HL-60 (cell line): ENCODE data around the gene AP2A2.

Experiments
- DNase-seq, 2 experiments: peaks; one replicate each; pipeline ENCODE4 v3.0.0-alpha.2; 2010 to 2020; ENCODE audit warnings: low read depth in 1 of 2, low spot score in 1 of 2
- H3K27ac ChIP-seq: fragments of 250-450 bp; sonication (Bioruptor Pico); replicated peaks from 2 replicates; pipeline ENCODE4 v1.5.1; 2020; ENCODE audit warnings: mild to moderate bottlenecking, moderate library complexity
- H3K27me3 ChIP-seq: fragments of 250-450 bp; sonication (Bioruptor Pico); 2 replicates; pipeline ENCODE4 v1.5.1; 2021; ENCODE audit warnings: mild to moderate bottlenecking, moderate library complexity; ENCODE audit not compliant: insufficient read depth, poor library complexity, severe bottlenecking
- H3K4me3 ChIP-seq: replicated peaks from 2 replicates; pipeline ENCODE4 v1.5.1; 2011; ENCODE audit warnings: mild to moderate bottlenecking, control low read depth, low read length; ENCODE audit not compliant: insufficient read depth
- CTCF ChIP-seq: IDR thresholded peaks from one replicate; pipeline ENCODE4 v1.5.1; 2011; ENCODE audit warnings: low read length, control low read depth, inconsistent platforms; ENCODE audit not compliant: insufficient read depth
- GABPA ChIP-seq: IDR thresholded peaks from 2 replicates; pipeline ENCODE4 v1.6.1; 2012; ENCODE audit warnings: low read depth
- POLR2AphosphoS5 ChIP-seq: IDR thresholded peaks from 2 replicates; pipeline ENCODE4 v1.6.1; 2012; ENCODE audit warnings: low read depth
- REST ChIP-seq: IDR thresholded peaks from 2 replicates; pipeline ENCODE4 v1.6.1; 2012; ENCODE audit warnings: low read depth; ENCODE audit not compliant: insufficient replicate concordance
- SPI1 ChIP-seq: IDR thresholded peaks from 2 replicates; pipeline ENCODE4 v1.6.1; 2012; ENCODE audit warnings: low read depth, mild to moderate bottlenecking, borderline replicate concordance

The AP2A2 gene

DNA sequence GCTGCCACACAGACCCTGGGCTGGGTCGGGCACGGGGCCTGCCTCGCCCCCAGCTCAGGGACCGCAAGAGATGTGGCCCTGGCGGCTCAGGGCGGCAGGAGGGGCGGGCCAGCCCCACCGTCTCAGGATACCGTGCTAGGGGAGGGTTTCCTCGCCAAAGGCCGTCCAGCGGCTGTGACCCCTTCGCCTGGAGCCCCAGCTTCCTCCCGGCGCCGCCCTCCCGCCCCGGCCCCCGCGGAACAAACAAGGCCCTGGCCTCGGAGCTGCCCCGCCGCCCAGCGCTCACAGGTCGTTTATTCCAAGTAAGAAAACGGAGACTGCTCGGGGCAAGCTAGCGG, 543 bp upstream of the AP2A2 start:
- TF ChIP-seq GABPA (no peak), CTCF (no peak), POLR2AphosphoS5 (no peak), REST (no peak), SPI1 (no peak)
- no peak for DNase-seq
- Histone ChIP-seq H3K27me3 (no peaks in the 10 kb centered on the region), H3K27ac (peak overlapping the region; percentile 48), H3K4me3 (peak overlapping the region; percentile 32)

- TF ChIP-seq SPI1 (no peak), GABPA (no peak), REST (no peak), CTCF (no peak), POLR2AphosphoS5 (no peak)
- no peak overlapping the region for H3K27ac ChIP-seq
- DNase-seq = no peak
- no peaks in the 10 kb centered on the region for H3K27me3 ChIP-seq
- H3K4me3 ChIP-seq = peak overlapping the region; percentile 72
These were observed 759 bp downstream of the AP2A2 start for GRCh38 chr11:926341-926916.

GRCh38 chr11:927871-928270, 2.2 kb downstream of the AP2A2 start:
- Histone ChIP-seq H3K4me3 (no peak overlapping the region), H3K27me3 (no peaks in the 10 kb centered on the region), H3K27ac (no peak overlapping the region)
- DNase-seq = no peak
- TF ChIP-seq POLR2AphosphoS5 = no peak

GRCh38 chr11:928786-929185, 3.1 kb downstream of the AP2A2 start:
- Histone ChIP-seq H3K4me3 (no peak overlapping the region), H3K27ac (no peak overlapping the region), H3K27me3 (no peaks in the 10 kb centered on the region)
- no peak for TF ChIP-seq GABPA
- no peak for TF ChIP-seq CTCF
- TF ChIP-seq POLR2AphosphoS5 = no peak
- no peak for TF ChIP-seq REST
- no peak for TF ChIP-seq SPI1
- DNase-seq = no peak
